Measurements from ENCODE around the gene NAA60. TPM values are rescaled to one million over a fixed set of nuclear protein-coding genes. Genes with fewer than 3 reads are reported as not detected.

The NAA60 gene
- total RNA-seq, 1 donor from 2014 or later = 27.1 TPM

DNA sequence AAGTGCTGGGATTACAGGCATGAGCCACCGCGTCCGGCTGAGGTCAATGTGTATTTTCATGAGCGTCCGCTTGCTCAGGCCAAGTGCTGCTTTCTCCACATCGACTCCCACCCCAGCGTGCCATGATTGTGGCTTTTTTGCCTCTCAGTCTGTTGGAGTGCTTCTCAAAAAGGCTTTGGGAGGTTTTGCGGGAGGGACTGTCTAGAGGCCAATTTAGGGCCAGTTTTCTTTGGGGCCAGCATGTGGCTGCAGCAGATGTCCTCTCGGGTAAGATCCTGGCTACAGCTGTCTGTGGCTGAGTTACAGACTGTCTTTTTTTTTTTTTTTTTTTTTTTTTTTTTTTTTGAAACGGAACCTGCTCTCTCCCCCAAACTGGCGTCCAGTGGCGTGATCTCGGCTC lies 45.3 kb downstream of the NAA60 start:
- peaks cover 4% of the 10 kb centered on the region for H3K36me3 ChIP-seq (ENCODE audit: control insufficient read depth, insufficient read depth, low read length)
- no peak for DNase-seq (ENCODE audit: low read depth)
- no peak overlapping the region for H3K4me3 ChIP-seq (ENCODE audit: low read depth, low read length)
- no peaks in the 10 kb centered on the region for H3K27me3 ChIP-seq (ENCODE audit: control insufficient read depth, insufficient read depth, low read length)
- TF ChIP-seq, protein P1, sequence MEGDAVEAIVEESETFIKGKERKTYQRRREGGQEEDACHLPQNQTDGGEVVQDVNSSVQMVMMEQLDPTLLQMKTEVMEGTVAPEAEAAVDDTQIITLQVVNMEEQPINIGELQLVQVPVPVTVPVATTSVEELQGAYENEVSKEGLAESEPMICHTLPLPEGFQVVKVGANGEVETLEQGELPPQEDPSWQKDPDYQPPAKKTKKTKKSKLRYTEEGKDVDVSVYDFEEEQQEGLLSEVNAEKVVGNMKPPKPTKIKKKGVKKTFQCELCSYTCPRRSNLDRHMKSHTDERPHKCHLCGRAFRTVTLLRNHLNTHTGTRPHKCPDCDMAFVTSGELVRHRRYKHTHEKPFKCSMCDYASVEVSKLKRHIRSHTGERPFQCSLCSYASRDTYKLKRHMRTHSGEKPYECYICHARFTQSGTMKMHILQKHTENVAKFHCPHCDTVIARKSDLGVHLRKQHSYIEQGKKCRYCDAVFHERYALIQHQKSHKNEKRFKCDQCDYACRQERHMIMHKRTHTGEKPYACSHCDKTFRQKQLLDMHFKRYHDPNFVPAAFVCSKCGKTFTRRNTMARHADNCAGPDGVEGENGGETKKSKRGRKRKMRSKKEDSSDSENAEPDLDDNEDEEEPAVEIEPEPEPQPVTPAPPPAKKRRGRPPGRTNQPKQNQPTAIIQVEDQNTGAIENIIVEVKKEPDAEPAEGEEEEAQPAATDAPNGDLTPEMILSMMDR (IDR thresholded peaks at IDR 0.05; ENCODE audit: insufficient read depth, low read length, poor library complexity, severe bottlenecking) = no peak

GRCh38 chr16:3490911-3491629 lies 47.6 kb downstream of the NAA60 start:
- H3K36me3 ChIP-seq (ENCODE audit: control insufficient read depth, insufficient read depth, low read length) = no peaks in the 10 kb centered on the region
- no peak overlapping the region for H3K4me3 ChIP-seq (ENCODE audit: low read depth, low read length)
- DNase-seq (ENCODE audit: low read depth) = no peak
- TF ChIP-seq, protein P1 (IDR thresholded peaks at IDR 0.05; ENCODE audit: insufficient read depth, low read length, poor library complexity, severe bottlenecking) = no peak
- no peaks in the 10 kb centered on the region for H3K27me3 ChIP-seq (ENCODE audit: control insufficient read depth, insufficient read depth, low read length)

DNA sequence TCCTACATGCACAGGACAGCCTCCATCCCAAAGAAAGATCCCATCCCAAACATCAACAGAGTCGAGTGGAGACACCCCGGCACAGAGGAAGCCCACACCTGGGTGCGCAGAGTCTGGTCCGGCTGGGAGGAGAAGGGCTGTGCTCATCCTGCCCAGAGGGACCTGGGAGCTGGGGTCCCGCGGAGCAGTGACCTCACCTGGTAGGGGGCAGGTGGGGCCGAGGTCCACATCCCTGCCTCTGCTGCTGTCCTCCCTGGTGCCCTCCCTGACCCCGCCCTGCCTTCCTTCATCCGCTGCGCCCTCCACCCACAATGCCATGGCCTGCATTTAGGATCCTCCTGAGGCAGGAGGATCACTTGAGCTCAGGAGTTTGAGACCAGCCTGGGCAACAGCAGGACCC lies 48.9 kb downstream of the NAA60 start:
- H3K4me3 ChIP-seq (ENCODE audit: low read depth, low read length) = no peak overlapping the region
- H3K27me3 ChIP-seq (ENCODE audit: control insufficient read depth, insufficient read depth, low read length) = no peaks in the 10 kb centered on the region
- TF ChIP-seq, protein P1 (IDR thresholded peaks at IDR 0.05; ENCODE audit: insufficient read depth, low read length, poor library complexity, severe bottlenecking) = no peak
- no peaks in the 10 kb centered on the region for H3K36me3 ChIP-seq (ENCODE audit: control insufficient read depth, insufficient read depth, low read length)
- DNase-seq (ENCODE audit: low read depth) = no peak

DNA sequence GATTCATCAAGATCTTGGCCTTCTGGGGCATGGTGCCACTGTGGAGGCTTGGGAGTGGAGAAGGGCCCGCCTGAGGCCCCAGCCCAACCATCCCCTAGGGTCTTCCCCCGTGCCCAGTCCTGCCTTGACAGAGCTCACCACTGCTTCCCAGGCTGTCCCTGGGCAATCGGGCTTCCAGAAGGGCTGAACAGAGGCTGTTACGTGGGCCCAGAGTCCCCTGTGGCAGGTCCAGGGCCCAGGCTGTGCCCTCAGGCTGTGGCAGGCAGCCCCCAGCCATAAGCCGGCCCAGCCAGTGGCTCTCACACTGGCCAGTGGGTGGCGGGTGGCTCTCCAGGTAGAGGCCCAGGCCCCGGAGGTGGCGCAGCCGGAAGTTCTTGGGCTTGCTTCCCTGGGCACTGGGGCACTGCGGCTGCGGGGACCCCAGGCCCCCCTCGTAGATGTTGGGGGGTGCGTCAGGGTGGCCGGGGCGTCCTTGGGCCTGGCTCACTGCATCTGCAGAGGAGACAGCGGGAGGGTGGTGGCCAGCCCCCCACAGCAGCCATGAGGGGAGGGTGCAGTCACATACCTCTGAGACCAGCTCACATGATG lies 51.0 kb downstream of the NAA60 start:
- no peaks in the 10 kb centered on the region for H3K36me3 ChIP-seq (ENCODE audit: control insufficient read depth, insufficient read depth, low read length)
- H3K27me3 ChIP-seq (ENCODE audit: control insufficient read depth, insufficient read depth, low read length) = no peaks in the 10 kb centered on the region
- no peak overlapping the region for H3K4me3 ChIP-seq (ENCODE audit: low read depth, low read length)
- no peak for DNase-seq (ENCODE audit: low read depth)
- TF ChIP-seq, protein P1 (IDR thresholded peaks at IDR 0.05; ENCODE audit: insufficient read depth, low read length, poor library complexity, severe bottlenecking) = no peak

DNA sequence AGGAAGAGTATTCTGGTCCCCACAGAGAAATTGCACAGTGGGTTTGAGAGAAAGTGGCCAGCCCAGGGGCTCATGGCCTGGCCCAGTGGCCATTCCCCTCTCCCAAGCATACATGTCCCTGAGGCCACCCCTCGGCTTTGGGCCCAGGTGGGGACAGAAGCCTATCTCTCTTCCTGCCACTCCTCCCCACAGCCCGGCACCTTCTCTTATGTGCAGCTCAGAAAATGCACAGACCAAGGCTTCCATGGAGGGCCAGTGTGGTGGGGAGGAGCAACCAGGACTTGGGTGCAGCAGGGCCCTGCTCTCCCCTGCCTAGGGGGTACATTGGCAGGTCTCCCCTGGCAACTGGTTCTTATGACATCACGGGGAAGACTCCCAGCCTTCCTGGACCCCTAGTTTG lies 51.7 kb downstream of the NAA60 start, which contains the start of gene C16orf90:
TSS of gene C16orf90 (minus strand) at position 314 of the 400 bp plus-strand sequence. CDS start at position 246, 68 bp downstream.
- Histone ChIP-seq H3K4me3 (ENCODE audit: low read depth, low read length) (no peak within 1 kb of the TSS), H3K36me3 (ENCODE audit: control insufficient read depth, insufficient read depth, low read length) (no peaks in the 10 kb centered on the region), H3K27me3 (ENCODE audit: control insufficient read depth, insufficient read depth, low read length) (no peaks in the 10 kb centered on the region)
- TF ChIP-seq, protein P1 (IDR thresholded peaks at IDR 0.05; ENCODE audit: insufficient read depth, low read length, poor library complexity, severe bottlenecking) = no peak
- no peak for DNase-seq (ENCODE audit: low read depth)
